ENCODE data around the gene NNT.

The NNT gene

GRCh38 chr5:43679214-43679613 lies 76.2 kb downstream of the NNT start:
- Histone ChIP-seq H3K79me2 (ENCODE audit: insufficient read depth, low read length) (no peaks in the 10 kb centered on the region), H3K27ac (ENCODE audit: low read length) (no peak overlapping the region)

GRCh38 chr5:43680286-43680685 lies 77.3 kb downstream of the NNT start:
- ATAC-seq (ENCODE audit: insufficient read depth, low read depth), result no peak
- peaks cover 79% of the 10 kb centered on the region for H3K36me3 ChIP-seq (ENCODE audit: insufficient read depth, low read length)
- H3K27ac ChIP-seq (ENCODE audit: low read length), result no peak overlapping the region
- no peaks in the 10 kb centered on the region for H3K79me2 ChIP-seq (ENCODE audit: insufficient read depth, low read length)
- no peaks in the 10 kb centered on the region for H3K27me3 ChIP-seq (ENCODE audit: insufficient read depth, low read length, poor library complexity)
- no peak for TF ChIP-seq CTCF (IDR thresholded peaks at IDR 0.05; ENCODE audit: borderline replicate concordance, extremely low read depth, low read length, poor library complexity, severe bottlenecking)
- DNase-seq, result no peak
- no peak overlapping the region for H3K4me2 ChIP-seq (ENCODE audit: insufficient read depth, low read length)
- H3K4me1 ChIP-seq (ENCODE audit: insufficient read depth, low read length), result no peaks in the 10 kb centered on the region
- no peaks in the 10 kb centered on the region for H4K20me1 ChIP-seq (ENCODE audit: insufficient read depth, low read length)
- H2AFZ ChIP-seq (ENCODE audit: low read depth, low read length), result no peak overlapping the region
- H3K9ac ChIP-seq (ENCODE audit: low read depth, low read length), result no peak overlapping the region
- H3K4me3 ChIP-seq (ENCODE audit: low read depth in 1 of 2, low read length in 2 of 2), result no peak overlapping the region
- no peaks in the 10 kb centered on the region for H3K9me3 ChIP-seq (ENCODE audit: insufficient read depth, low read length, severe bottlenecking)

More at GRCh38 chr5:43679214-43679613, 76.2 kb downstream of the NNT start:
- Histone ChIP-seq H3K27me3 (ENCODE audit: insufficient read depth, low read length, poor library complexity) (no peaks in the 10 kb centered on the region), H2AFZ (ENCODE audit: low read depth, low read length) (no peak overlapping the region), H3K9ac (ENCODE audit: low read depth, low read length) (no peak overlapping the region), H3K4me3 (ENCODE audit: low read depth in 1 of 2, low read length in 2 of 2) (no peak overlapping the region), H4K20me1 (ENCODE audit: insufficient read depth, low read length) (no peaks in the 10 kb centered on the region), H3K4me1 (ENCODE audit: insufficient read depth, low read length) (no peaks in the 10 kb centered on the region), H3K9me3 (ENCODE audit: insufficient read depth, low read length, severe bottlenecking) (no peaks in the 10 kb centered on the region), H3K36me3 (ENCODE audit: insufficient read depth, low read length) (peaks cover 74% of the 10 kb centered on the region), H3K4me2 (ENCODE audit: insufficient read depth, low read length) (no peak overlapping the region)
- TF ChIP-seq CTCF (IDR thresholded peaks at IDR 0.05; ENCODE audit: borderline replicate concordance, extremely low read depth, low read length, poor library complexity, severe bottlenecking) (no peak), EZH2 (IDR thresholded peaks at IDR 0.05; ENCODE audit: borderline replicate concordance, low read depth, low read length, severe bottlenecking) (no peak)
- ATAC-seq (ENCODE audit: insufficient read depth, low read depth) (no peak), DNase-seq (no peak)

- no peak overlapping the region for H2AFZ ChIP-seq (ENCODE audit: low read depth, low read length)
- peaks cover 59% of the 10 kb centered on the region for H3K36me3 ChIP-seq (ENCODE audit: insufficient read depth, low read length)
- DNase-seq (no peak), ATAC-seq (ENCODE audit: insufficient read depth, low read depth) (no peak)
- H4K20me1 ChIP-seq (ENCODE audit: insufficient read depth, low read length), result no peaks in the 10 kb centered on the region
- no peak overlapping the region for H3K9ac ChIP-seq (ENCODE audit: low read depth, low read length)
- H3K27ac ChIP-seq (ENCODE audit: low read length), result no peak overlapping the region
- TF ChIP-seq CTCF (IDR thresholded peaks at IDR 0.05; ENCODE audit: borderline replicate concordance, extremely low read depth, low read length, poor library complexity, severe bottlenecking), result no peak
- TF ChIP-seq EZH2 (IDR thresholded peaks at IDR 0.05; ENCODE audit: borderline replicate concordance, low read depth, low read length, severe bottlenecking), result no peak
- no peaks in the 10 kb centered on the region for H3K4me1 ChIP-seq (ENCODE audit: insufficient read depth, low read length)
- no peak overlapping the region for H3K4me3 ChIP-seq (ENCODE audit: low read depth in 1 of 2, low read length in 2 of 2)
- no peaks in the 10 kb centered on the region for H3K9me3 ChIP-seq (ENCODE audit: insufficient read depth, low read length, severe bottlenecking)
- H3K4me2 ChIP-seq (ENCODE audit: insufficient read depth, low read length), result no peak overlapping the region
- H3K27me3 ChIP-seq (ENCODE audit: insufficient read depth, low read length, poor library complexity), result no peaks in the 10 kb centered on the region
- H3K79me2 ChIP-seq (ENCODE audit: insufficient read depth, low read length), result no peaks in the 10 kb centered on the region
Observed at GRCh38 chr5:43683884-43684471, 81.0 kb downstream of the NNT start.

Data from DND-41 (cell line).